ENCODE data around the gene FGFBP3.

FGFBP3 gene

DNA sequence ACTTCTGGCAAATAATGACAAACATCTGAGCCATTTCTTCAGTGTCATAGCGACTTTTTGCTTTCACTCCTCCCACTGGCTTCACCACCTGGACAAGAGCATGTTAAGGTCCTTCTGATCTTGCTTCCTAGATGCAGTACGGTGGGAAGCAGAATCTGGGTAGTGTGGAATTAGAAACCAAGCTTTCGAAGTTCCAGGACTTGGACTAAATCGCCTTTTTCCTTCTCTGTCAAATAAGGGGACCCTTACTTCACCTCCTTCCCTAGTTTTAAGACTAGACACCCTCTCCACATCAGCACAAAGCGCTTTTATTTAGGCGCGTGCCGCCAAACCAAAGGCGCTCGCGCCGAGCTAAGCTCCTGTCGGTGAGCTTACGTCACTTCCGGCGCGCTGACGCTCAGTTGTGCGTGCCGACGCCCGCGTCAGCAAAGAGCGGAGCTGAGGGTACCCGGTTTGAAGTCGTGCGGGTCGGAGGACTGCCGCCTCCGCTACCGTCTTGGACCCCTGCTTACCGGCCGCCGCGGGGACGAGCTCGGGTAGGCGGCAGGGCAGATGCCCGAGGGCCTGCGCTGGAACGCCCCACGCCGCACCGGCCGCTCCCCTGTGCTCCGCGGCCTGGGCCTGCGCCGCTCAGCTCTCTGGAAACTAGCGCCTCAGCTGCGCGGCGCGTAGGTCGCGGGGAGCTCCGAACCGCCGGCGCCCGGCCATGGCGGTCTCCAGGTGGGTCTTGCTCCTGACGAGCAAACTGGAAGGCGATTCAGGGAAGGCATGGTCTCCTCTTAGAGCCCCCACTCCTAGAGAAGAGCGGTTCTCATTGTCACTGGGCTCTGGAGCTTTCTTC, 14.3 kb upstream of the FGFBP3 start, which contains the start of gene BTAF1:
Gene BTAF1 (plus strand): TSS at position 400 of the 841 bp plus-strand sequence. CDS start 307 bp downstream, at position 707.
- TF ChIP-seq GATA3 (IDR thresholded peaks at IDR 0.05; ENCODE audit: low read depth, low read length): no peak
- no peak for TF ChIP-seq GATA2 (IDR thresholded peaks at IDR 0.05; ENCODE audit: low read depth, low read length)

DNA sequence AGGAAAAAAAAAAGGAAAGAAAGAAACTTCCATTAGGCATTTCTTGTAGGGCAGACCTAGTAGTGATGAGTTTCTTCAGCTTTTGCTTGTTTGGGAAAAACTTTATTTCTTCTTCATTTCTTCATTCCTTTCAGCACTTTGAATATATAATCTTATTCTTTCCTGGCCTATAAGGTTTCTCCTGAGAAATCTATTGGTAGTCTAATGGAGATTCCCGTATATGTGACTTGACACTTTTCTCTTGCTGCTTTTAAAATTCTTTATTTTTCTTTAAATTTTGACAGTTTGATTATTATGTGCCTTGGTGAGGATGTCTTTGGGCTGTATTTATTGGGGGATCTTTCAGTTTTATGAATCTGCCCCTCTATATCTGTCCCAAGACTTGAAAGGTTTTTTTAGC, 10.4 kb upstream of the FGFBP3 start:
- no peak for TF ChIP-seq GATA2 (IDR thresholded peaks at IDR 0.05; ENCODE audit: low read depth, low read length)
- no peak for TF ChIP-seq GATA3 (IDR thresholded peaks at IDR 0.05; ENCODE audit: low read depth, low read length)

DNA sequence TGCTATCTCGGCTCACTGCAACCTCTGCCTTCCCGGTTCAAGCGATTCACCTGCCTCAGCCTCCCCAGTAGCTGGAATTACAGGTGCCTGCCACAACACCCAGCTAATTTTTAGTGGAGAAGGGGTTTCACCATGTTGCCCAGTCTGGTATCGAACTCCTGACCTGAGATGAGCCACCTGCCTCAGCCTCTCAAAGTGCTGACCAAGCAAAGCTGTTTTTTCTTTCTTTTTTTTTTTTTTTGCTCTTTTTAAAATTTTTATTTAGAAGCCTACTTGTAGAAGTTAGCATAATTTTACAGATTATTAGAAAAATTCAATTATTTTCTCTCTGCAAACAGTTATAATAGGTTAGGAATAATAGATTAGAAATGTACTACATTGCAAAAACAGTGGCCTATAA, 1.2 kb upstream of the FGFBP3 start:
- TF ChIP-seq GATA3 (IDR thresholded peaks at IDR 0.05; ENCODE audit: low read depth, low read length): no peak
- TF ChIP-seq GATA2 (IDR thresholded peaks at IDR 0.05; ENCODE audit: low read depth, low read length): no peak

DNA sequence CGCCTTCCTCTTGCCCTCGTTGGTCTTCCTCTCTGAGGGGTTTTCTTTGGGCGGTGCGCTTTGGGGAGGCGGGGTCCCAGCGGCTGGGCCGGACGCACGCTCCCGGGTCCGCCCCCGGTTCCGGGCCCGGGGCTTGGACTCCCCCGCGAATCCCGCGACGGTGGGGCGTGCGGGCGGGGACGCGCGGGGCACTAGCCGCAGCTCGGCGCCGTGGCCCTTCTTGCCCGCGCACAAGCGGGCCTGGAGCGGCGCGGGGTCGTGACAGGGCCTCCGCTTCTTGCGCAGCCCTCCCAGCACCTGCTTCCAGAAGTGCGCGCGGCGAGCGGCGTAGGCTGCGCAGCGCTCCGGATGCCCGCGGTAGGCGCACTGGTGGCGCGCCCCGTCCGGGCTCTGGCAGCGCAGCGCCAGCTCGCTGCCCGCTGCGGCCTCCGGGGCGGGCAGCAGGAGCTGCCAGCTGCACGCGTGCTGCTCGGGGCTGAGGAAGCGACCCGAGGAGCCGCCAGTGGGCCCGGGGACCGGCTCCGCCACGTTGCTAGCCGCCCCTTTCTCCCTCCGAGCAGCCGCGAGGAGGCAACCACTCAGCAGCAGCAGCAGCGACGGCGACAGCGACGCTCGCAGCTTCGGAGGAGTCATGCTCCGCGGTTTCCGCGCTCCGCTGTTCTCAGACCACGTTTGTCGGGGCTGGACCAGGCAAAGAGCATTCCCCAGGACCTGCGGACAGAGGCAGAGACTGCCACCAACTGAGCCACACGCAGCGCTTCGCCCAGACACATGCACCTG, 759 bp downstream of the FGFBP3 start:
- TF ChIP-seq GATA2 (IDR thresholded peaks at IDR 0.05; ENCODE audit: low read depth, low read length) (no peak), GATA3 (IDR thresholded peaks at IDR 0.05; ENCODE audit: low read depth, low read length) (no peak)

DNA sequence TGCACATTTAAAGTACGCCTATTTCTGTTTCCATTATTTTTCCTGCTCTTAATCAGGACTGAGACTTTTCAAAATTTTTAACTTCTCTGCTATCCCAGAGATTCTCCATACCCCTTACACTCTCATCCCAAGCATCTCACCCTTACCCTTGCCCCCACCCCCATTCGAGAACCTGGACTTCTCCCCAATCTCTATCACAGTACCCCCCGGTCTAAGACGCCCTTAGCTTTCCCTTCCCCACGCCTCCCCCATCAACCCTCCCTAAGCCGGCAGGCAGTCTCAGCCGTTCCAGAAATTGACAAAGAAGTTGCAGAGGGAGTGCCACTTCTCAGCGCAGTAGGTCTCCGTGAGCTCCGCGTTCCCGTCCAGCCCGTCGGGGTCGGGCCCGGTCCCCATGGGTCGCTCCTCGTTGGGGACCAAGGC, 1.4 kb downstream of the FGFBP3 start:
- TF ChIP-seq GATA2 (IDR thresholded peaks at IDR 0.05; ENCODE audit: low read depth, low read length): no peak
- no peak for TF ChIP-seq GATA3 (IDR thresholded peaks at IDR 0.05; ENCODE audit: low read depth, low read length)

DNA sequence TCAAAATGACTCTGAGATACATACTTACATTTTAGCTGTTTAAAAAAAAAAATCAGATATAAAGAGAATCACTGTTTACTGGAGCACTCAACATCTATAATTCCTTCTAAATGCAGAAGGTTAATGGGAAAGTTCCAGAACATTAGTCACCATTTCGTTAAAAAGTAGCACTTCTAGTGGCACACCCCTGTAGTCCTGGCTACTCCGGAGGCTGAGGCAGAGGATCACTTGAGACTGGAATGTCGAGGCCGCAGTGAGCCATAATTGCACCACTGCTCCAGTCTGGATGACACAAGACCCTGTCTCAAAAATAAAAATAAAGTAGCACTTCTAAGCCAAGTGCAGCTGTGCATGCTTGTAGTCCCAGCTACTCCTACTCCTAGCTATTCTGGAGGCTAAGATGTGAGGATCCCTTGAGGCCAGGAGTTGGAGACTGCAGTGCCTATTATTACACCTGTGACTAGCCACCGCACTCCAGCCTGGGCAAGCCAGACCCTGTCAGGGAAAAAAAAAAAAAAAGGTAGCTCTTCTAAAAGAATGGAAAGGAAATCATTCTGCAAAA, 2.2 kb downstream of the FGFBP3 start:
- TF ChIP-seq GATA2 (IDR thresholded peaks at IDR 0.05; ENCODE audit: low read depth, low read length): no peak
- TF ChIP-seq GATA3 (IDR thresholded peaks at IDR 0.05; ENCODE audit: low read depth, low read length): no peak

DNA sequence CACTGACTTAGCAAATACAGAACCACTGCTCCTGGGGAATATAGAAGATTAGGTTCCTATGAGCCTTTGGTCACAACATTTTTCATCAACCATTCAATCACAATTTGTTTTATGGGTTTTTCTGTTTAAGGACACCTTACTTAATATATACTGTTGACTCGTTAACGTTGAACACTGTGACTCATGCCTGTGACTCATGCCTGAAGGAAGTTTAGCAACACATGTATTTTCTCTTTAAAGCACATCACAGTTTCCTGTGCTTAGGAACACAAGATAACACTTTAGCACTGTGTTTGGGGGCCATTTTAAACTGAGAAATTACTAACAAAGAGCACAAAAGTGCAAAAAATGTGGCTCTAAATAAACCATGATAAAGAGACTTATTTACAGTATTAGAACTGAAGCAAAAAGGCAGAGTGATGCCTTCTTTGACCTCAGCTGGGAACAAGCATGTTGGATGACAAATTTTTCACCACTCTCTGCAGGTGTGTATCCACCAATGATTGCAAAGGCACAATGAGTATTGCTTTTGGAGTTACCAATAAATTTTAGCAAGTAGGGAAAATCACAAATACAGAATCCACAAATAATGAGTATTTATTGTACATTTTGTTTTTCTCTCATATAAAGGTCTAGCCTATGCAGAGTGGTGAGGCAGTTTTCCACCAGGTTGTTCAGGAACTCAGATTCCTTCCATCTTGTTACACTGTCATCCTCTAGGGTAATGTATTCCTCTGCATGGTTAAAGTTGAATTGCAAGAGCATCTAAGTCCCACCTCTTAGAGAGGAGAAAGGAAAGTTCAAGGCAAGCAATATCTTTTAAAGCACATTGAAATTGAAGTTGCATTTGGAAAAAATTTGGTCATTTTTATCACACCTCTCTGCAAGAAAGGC, 7.3 kb downstream of the FGFBP3 start:
- TF ChIP-seq GATA3 (IDR thresholded peaks at IDR 0.05; ENCODE audit: low read depth, low read length): no peak
- no peak for TF ChIP-seq GATA2 (IDR thresholded peaks at IDR 0.05; ENCODE audit: low read depth, low read length)

DNA sequence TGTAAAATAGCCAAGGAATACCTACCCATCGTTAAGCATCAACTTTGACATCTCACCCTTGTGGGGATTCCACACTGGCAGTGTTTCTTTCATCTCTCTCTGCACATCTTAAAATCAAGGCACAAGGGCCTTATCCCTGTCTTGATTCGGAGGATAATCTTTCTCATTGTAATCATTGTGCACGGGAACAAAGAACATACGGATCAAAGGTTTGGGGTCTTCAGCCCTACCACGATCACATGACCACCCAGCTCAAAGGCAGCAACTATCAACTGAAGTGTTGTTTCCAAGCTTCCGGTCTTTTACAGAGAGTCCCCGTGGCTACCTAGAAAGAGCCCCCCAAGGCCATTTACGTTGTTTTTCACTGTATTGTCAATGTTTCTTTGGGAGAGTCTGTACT, 11.9 kb downstream of the FGFBP3 start:
- TF ChIP-seq GATA2 (IDR thresholded peaks at IDR 0.05; ENCODE audit: low read depth, low read length) (no peak), GATA3 (IDR thresholded peaks at IDR 0.05; ENCODE audit: low read depth, low read length) (no peak)

DNA sequence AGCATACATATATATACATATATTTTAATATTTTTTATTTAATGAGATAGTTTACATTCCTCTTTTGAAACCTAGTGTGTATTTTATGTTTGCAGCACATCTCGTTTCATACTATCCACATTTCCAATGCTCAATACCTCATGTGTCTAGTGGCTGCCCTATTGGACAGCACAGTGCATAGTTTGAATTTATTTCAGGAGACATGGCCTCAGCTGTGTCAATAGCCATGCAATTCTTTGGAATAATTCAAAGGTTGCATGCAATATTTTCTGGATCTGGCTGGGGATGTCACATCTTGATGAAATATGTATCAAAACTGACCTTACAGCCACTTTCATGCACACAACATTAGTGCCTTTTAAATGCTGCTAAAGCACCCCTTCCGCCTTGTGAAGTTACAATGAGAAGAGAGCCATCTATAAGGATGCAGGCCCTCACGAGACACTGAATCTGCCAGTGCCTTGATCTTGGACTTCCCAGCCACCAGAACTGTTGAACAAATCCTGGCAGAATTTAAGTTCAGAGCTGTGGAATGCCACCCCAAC, 13.0 kb downstream of the FGFBP3 start:
- TF ChIP-seq GATA3 (IDR thresholded peaks at IDR 0.05; ENCODE audit: low read depth, low read length): no peak
- TF ChIP-seq GATA2 (IDR thresholded peaks at IDR 0.05; ENCODE audit: low read depth, low read length): no peak

DNA sequence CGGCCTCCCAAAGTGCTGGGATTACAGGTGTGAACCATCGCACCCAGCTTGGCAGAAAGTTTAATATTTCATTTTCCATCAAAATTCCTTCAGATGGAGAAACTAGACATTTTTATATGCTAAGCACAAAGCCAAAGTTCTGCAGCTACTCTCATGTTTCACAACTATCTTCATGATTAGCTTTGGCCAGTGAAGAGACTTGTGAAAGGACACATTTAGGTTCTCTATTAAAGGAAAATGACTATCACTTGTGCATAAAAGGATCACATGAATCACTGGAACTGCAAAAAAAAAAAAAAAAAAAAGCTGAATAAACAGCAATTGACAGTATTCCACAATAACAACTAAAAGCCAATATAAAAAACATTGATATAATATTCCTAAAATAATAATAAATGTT, 16.2 kb downstream of the FGFBP3 start:
- TF ChIP-seq GATA2 (IDR thresholded peaks at IDR 0.05; ENCODE audit: low read depth, low read length) (no peak), GATA3 (IDR thresholded peaks at IDR 0.05; ENCODE audit: low read depth, low read length) (no peak)

DNA sequence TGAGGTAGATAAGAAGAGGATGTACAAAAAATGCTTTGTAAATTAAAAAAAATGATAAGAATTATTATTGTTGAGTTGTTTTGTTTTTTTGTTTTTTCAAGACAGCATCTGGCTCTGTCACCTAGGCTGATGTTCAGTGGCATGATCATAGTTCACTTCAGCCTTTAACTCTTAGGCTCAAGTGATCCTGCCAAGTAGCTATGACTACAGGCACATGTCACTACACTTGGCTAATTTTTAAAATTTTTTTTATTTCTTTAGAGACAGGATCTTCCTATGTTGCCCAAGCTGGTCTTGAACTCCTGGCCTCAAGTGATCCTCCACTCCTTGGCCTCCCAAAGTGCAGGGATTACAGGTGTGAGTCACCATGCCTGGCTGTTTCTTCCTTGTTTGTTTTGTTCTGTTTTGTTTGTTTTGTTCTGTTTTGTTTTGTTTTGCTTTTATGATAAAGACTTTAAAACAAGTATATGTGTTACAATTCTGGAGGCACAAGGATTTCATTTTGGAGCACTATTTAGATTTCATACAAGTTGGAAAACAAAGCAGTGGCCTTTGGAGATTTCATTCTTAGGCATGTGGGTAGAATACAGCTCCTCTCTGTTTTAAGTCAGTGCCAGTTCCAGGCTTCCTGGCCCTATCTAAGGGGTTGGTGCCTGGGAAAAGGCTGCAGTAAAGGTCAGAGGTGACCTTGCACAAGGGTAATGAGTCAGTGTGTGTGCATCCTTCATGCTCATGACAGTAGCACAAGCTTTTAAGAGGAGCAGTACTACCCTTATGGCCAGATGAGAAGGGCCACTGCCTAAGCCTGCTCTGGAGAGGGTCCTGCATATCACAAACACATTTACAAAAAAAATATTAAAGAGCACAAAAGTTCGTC, 17.9 kb downstream of the FGFBP3 start:
- TF ChIP-seq GATA3 (IDR thresholded peaks at IDR 0.05; ENCODE audit: low read depth, low read length) (no peak), GATA2 (IDR thresholded peaks at IDR 0.05; ENCODE audit: low read depth, low read length) (no peak)

DNA sequence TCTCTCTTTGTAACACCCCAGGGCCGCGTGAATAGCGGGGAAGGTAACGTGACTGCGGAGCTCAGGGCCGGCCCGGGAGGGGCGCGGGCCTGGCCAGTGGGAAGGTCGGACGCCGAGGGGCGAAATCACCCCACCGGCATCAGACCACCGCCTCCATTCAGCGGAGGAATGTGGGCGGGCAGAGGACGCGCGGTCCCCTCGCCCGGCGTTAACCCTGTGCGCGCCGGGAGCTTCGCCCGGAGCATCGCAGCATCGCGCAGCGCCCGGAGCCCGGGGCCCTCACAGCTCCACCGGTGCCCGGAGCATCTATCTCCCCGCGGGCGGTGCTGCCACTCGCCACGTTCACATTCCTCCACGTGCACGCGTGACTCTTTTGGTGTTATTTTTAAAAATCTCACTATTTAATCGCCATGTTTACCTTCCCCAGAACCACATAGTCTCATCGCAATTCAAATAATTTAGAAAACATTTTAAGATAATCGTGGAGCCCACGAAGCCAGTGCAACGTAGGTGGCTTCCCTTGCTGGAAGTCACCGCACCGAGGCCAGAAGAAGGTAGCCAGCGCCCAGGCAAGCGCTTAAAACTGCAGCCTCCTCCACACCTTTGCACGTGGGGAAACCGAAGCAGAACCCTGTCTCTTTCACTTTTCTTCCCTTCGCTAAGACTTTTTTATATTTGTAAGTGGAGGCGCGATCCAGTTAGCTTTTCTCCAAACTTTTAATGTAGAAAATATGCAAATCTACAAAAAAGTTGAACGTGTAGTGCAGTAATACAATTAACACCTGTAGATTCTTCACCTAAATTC, 21.8 kb downstream of the FGFBP3 start:
- TF ChIP-seq GATA3 (IDR thresholded peaks at IDR 0.05; ENCODE audit: low read depth, low read length): no peak

Data from SH-SY5Y (cell line).